Measurements from ENCODE around the gene PRKG1. TPM values are rescaled to one million over a fixed set of nuclear protein-coding genes. Genes with fewer than 3 reads are reported as not detected.

Gene PRKG1
- total RNA-seq, 1 donor from 2014 or later: 4.6 TPM

- DNase-seq (ENCODE audit: low spot score, unreplicated experiment): no peak
- peaks cover 1% of the 10 kb centered on the region for H3K4me1 Mint-ChIP-seq (ENCODE audit: low read depth)
Measured at GRCh38 chr10:51425431-51425830, 351.1 kb downstream of the PRKG1 start.

DNA sequence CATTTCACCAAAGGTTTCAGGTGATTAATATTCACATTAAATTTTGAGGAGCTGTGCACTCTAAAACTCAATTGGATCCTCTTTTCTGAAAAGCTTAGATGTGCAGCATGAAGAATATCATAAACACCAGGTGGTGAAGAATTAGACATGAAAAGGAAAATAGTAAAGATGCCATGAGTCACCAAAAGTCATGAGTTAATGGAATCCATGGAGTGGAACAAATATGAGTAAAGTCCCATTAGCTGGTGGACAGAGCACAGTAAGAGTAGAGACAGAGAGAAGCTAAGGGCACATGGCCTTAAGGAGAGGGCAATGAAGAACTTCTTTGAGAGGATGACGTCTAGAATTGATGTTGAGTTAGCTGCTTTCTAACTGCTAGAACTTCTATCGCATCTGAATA is 353.5 kb downstream of the PRKG1 start:
- no peaks in the 10 kb centered on the region for H3K9me3 Mint-ChIP-seq (ENCODE audit: low read depth)
- H3K27me3 Mint-ChIP-seq: no peaks in the 10 kb centered on the region

More at GRCh38 chr10:51425431-51425830, 351.1 kb downstream of the PRKG1 start:
- H3K9me3 Mint-ChIP-seq (ENCODE audit: low read depth): no peaks in the 10 kb centered on the region
- TF ChIP-seq CTCF (IDR thresholded peaks at IDR 0.05; ENCODE audit: unreplicated experiment): no peak
- H3K27ac Mint-ChIP-seq: no peak overlapping the region
- no peaks in the 10 kb centered on the region for H3K27me3 Mint-ChIP-seq
- no peak overlapping the region for H3K4me3 Mint-ChIP-seq (ENCODE audit: low read depth)
- no peaks in the 10 kb centered on the region for H3K36me3 Mint-ChIP-seq (ENCODE audit: insufficient read depth)

DNA sequence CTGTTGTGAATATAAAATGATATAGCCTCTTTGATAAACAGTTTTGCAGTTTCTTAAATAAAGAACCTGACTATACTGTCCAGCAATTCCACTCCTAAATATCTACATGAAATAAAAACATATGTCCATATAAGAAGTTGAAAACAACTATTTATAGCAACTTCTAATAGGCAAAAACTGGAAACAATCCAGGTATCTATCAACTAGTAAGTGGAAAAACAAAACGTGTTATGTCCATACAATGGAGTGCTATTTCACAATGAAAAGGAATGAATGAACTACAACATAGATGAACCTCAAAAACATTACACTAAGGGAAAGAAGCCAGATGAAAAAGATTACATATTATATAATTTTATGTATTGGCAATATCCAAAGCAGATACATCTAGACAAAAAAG is 356.2 kb downstream of the PRKG1 start:
- Mint-ChIP-seq H3K27ac (no peak overlapping the region), H3K4me1 (ENCODE audit: low read depth) (no peaks in the 10 kb centered on the region), H3K27me3 (no peaks in the 10 kb centered on the region), H3K36me3 (ENCODE audit: insufficient read depth) (no peaks in the 10 kb centered on the region), H3K9me3 (ENCODE audit: low read depth) (no peaks in the 10 kb centered on the region), H3K4me3 (ENCODE audit: low read depth) (no peak overlapping the region)
- no peak for DNase-seq (ENCODE audit: low spot score, unreplicated experiment)
- TF ChIP-seq CTCF (IDR thresholded peaks at IDR 0.05; ENCODE audit: unreplicated experiment): no peak

More for the DNA sequence above, 353.5 kb downstream of the PRKG1 start:
- no peak for TF ChIP-seq CTCF (IDR thresholded peaks at IDR 0.05; ENCODE audit: unreplicated experiment)
- H3K36me3 Mint-ChIP-seq (ENCODE audit: insufficient read depth): no peaks in the 10 kb centered on the region
- H3K4me3 Mint-ChIP-seq (ENCODE audit: low read depth): no peak overlapping the region
- H3K27ac Mint-ChIP-seq: no peak overlapping the region
- no peak for DNase-seq (ENCODE audit: low spot score, unreplicated experiment)
- H3K4me1 Mint-ChIP-seq (ENCODE audit: low read depth): no peaks in the 10 kb centered on the region

DNA sequence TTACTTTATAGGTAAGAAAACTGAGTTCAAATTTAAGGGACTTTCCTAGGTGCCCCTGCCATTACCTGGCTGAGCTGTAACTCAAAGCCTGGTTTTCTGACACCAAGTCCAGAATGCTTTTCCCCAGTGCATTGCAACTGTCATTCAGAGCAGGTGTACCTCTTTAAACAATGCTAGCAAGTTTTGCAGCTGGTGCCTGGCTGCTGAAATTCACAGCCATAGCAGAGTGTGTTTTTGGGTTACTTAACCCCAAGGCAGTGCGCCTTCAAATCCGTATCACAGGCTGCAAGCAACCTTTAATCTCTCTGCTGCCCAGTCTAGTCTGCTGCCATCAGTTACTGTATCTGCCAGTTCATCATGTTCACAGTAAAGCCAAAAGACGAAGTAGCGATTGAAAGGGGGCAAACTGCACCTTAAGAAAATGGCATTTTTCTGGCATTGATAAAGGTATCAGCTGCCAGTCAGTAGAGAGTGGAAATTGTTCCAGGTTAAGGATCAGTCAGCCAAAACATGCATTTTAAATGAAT is 359.7 kb downstream of the PRKG1 start:
- Mint-ChIP-seq H3K9me3 (ENCODE audit: low read depth) (no peaks in the 10 kb centered on the region), H3K27ac (no peak overlapping the region), H3K27me3 (no peaks in the 10 kb centered on the region), H3K4me3 (ENCODE audit: low read depth) (no peak overlapping the region), H3K4me1 (ENCODE audit: low read depth) (no peaks in the 10 kb centered on the region), H3K36me3 (ENCODE audit: insufficient read depth) (no peaks in the 10 kb centered on the region)
- no peak for DNase-seq (ENCODE audit: low spot score, unreplicated experiment)
- TF ChIP-seq CTCF (IDR thresholded peaks at IDR 0.05; ENCODE audit: unreplicated experiment): no peak

DNA sequence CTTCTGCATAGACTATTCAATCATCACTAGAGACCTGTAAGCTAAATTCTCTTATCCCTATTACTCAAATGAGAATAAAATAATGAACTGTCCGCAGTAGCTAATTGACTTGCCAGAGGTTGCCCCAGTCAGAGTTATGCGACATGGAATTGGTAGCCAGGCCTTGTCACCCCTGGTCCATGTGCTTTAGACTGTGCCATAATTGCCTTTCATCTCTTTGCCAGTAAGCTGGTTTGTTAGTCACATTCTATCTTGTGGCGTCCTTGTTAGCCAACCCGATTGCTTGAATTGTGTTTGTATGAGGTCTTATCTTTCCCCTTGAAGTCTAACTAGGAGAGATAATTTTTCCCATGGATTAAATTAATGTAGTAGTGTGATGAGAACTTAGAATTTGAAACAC is 362.5 kb downstream of the PRKG1 start:
- Mint-ChIP-seq H3K27me3 (no peaks in the 10 kb centered on the region), H3K4me3 (ENCODE audit: low read depth) (no peak overlapping the region), H3K4me1 (ENCODE audit: low read depth) (no peaks in the 10 kb centered on the region), H3K9me3 (ENCODE audit: low read depth) (no peaks in the 10 kb centered on the region), H3K27ac (no peak overlapping the region), H3K36me3 (ENCODE audit: insufficient read depth) (no peaks in the 10 kb centered on the region)
- no peak for TF ChIP-seq CTCF (IDR thresholded peaks at IDR 0.05; ENCODE audit: unreplicated experiment)
- DNase-seq (ENCODE audit: low spot score, unreplicated experiment): no peak

Data from progenitor cell of endocrine pancreas (in vitro differentiated cells).